ENCODE results near the gene JARID2.

JARID2 gene

GRCh38 chr6:15523679-15524630, 278.1 kb downstream of the JARID2 start:
- no peak for TF ChIP-seq CTCF (conservative IDR thresholded peaks at IDR 0.05; ENCODE audit: low read depth, low read length)
- DNase-seq (ENCODE audit: low read depth) = no peak
- H3K4me3 ChIP-seq (ENCODE audit: low read depth, low read length) = no peak overlapping the region

GRCh38 chr6:15524861-15525401, 279.1 kb downstream of the JARID2 start:
- no peak for DNase-seq (ENCODE audit: low read depth)
- no peak for TF ChIP-seq CTCF (conservative IDR thresholded peaks at IDR 0.05; ENCODE audit: low read depth, low read length)
- no peak overlapping the region for H3K4me3 ChIP-seq (ENCODE audit: low read depth, low read length)

- no peak overlapping the region for H3K4me3 ChIP-seq (ENCODE audit: low read depth, low read length)
- no peak for DNase-seq (ENCODE audit: low read depth)
- no peak for TF ChIP-seq CTCF (conservative IDR thresholded peaks at IDR 0.05; ENCODE audit: low read depth, low read length)
These were observed 280.4 kb downstream of the JARID2 start for GRCh38 chr6:15526212-15526701.

GRCh38 chr6:15527838-15528617, 282.2 kb downstream of the JARID2 start:
- DNase-seq (ENCODE audit: low read depth) = no peak
- TF ChIP-seq CTCF (conservative IDR thresholded peaks at IDR 0.05; ENCODE audit: low read depth, low read length) = no peak

GRCh38 chr6:15528870-15529269, 283.0 kb downstream of the JARID2 start:
- H3K4me3 ChIP-seq (ENCODE audit: low read depth, low read length) = no peak overlapping the region
- no peak for DNase-seq (ENCODE audit: low read depth)
- TF ChIP-seq CTCF (conservative IDR thresholded peaks at IDR 0.05; ENCODE audit: low read depth, low read length) = no peak

More at GRCh38 chr6:15527838-15528617, 282.2 kb downstream of the JARID2 start:
- no peak overlapping the region for H3K4me3 ChIP-seq (ENCODE audit: low read depth, low read length)

GRCh38 chr6:15530411-15530810, 284.5 kb downstream of the JARID2 start:
- no peak for TF ChIP-seq CTCF (conservative IDR thresholded peaks at IDR 0.05; ENCODE audit: low read depth, low read length)
- DNase-seq (ENCODE audit: low read depth) = no peak
- no peak overlapping the region for H3K4me3 ChIP-seq (ENCODE audit: low read depth, low read length)
